ENCODE data around the gene OTUB2. TPM values are rescaled to one million over a fixed set of nuclear protein-coding genes. Genes with fewer than 3 reads are reported as not detected.

OTUB2 gene
- total RNA-seq, 6 experiments from 2014 or later, result 0.59 to 3.7 (median 0.85) TPM

- DNase-seq (peak in 1 of 3 donors; percentile 29), ATAC-seq (no peak)
- H3K4me3 ChIP-seq, result no peak overlapping the region
- H3K36me3 ChIP-seq, result peaks cover 0 to 35% (median 15%) of the 10 kb centered on the region in 4 donors
- no peaks in the 10 kb centered on the region for H3K9me3 ChIP-seq
- peaks cover 0 to 8% (median 0%) of the 10 kb centered on the region in 4 donors for H3K4me1 ChIP-seq
- no peaks in the 10 kb centered on the region for H3K27me3 ChIP-seq
- intact Hi-C loops (cut with DNase I), result loop anchor here (10.0 kb wide), 1 partner anchor 80 kb away; the partner anchor contains the start of gene IFI27L2 (in 2 of the 2)
- H3K27ac ChIP-seq, result no peak overlapping the region
- 91% methylated on average over 7 of the region's 8 CpGs for WGBS (ENCODE audit: insufficient coverage, low coverage, low lambda C conversion rate, missing lambda C conversion rate)
- TF ChIP-seq POLR2A (IDR thresholded peaks at IDR 0.05), result no peak
- no peak for TF ChIP-seq CTCF (IDR thresholded peaks at IDR 0.05)
Observed at GRCh38 chr14:94045101-94045500, 19.0 kb downstream of the OTUB2 start.

GRCh38 chr14:94045563-94046345 is 19.6 kb downstream of the OTUB2 start:
- Histone ChIP-seq H3K4me1 (peaks cover 0 to 13% (median 0%) of the 10 kb centered on the region in 4 donors), H3K9me3 (no peaks in the 10 kb centered on the region), H3K27me3 (no peaks in the 10 kb centered on the region), H3K4me3 (no peak overlapping the region), H3K36me3 (peaks cover 0 to 42% (median 20%) of the 10 kb centered on the region in 4 donors), H3K27ac (no peak overlapping the region)
- DNase-seq (peak in 1 of 3 donors; percentile 32), ATAC-seq (no peak)
- TF ChIP-seq CTCF (IDR thresholded peaks at IDR 0.05) (no peak), POLR2A (IDR thresholded peaks at IDR 0.05) (no peak)
- 87% methylated on average over 18 of the region's 19 CpGs for WGBS (ENCODE audit: insufficient coverage, low coverage, low lambda C conversion rate, missing lambda C conversion rate)
- intact Hi-C loops (cut with DNase I), result loop anchor here (10.0 kb wide), 1 partner anchor 79 kb away; the partner anchor contains the start of gene IFI27L2 (in 2 of the 2)

- WGBS (ENCODE audit: insufficient coverage, low coverage, low lambda C conversion rate, missing lambda C conversion rate), result 93% methylated on average over 3 of the region's 7 CpGs
Observed at GRCh38 chr14:94046696-94047250, 20.6 kb downstream of the OTUB2 start.

GRCh38 chr14:94047581-94047980 is 21.4 kb downstream of the OTUB2 start:
- Histone ChIP-seq H3K4me1 (peaks cover 0 to 14% (median 2%) of the 10 kb centered on the region in 4 donors), H3K27ac (no peak overlapping the region), H3K36me3 (peaks cover 0 to 57% (median 24%) of the 10 kb centered on the region in 4 donors), H3K27me3 (no peaks in the 10 kb centered on the region), H3K9me3 (no peaks in the 10 kb centered on the region), H3K4me3 (no peak overlapping the region)
- WGBS (ENCODE audit: insufficient coverage, low coverage, low lambda C conversion rate, missing lambda C conversion rate), result 80% methylated on average over 1 of the region's 3 CpGs
- TF ChIP-seq POLR2A (IDR thresholded peaks at IDR 0.05), result no peak
- ATAC-seq, result no peak
- peak in 1 of 3 donors; percentile 18 for DNase-seq
- intact Hi-C loops (cut with DNase I), result loop anchor here (10.0 kb wide), 1 partner anchor 77 kb away; the partner anchor contains the start of gene IFI27L2 (in 2 of the 2)

More at GRCh38 chr14:94046696-94047250, 20.6 kb downstream of the OTUB2 start:
- Histone ChIP-seq H3K27me3 (no peaks in the 10 kb centered on the region), H3K36me3 (peaks cover 0 to 48% (median 24%) of the 10 kb centered on the region in 4 donors), H3K9me3 (no peaks in the 10 kb centered on the region), H3K4me1 (peaks cover 0 to 20% (median 2%) of the 10 kb centered on the region in 4 donors), H3K4me3 (no peak overlapping the region), H3K27ac (no peak overlapping the region)
- peak in 1 of 3 donors; percentile 33 for DNase-seq
- intact Hi-C loops (cut with DNase I), result loop anchor here (10.0 kb wide), 1 partner anchor 78 kb away; the partner anchor contains the start of gene IFI27L2 (in 2 of the 2)
- no peak for ATAC-seq
- TF ChIP-seq CTCF (IDR thresholded peaks at IDR 0.05) (no peak), POLR2A (IDR thresholded peaks at IDR 0.05) (no peak)

Measured in right lobe of liver (tissue), 6 donors.